Testis (tissue), 2 donors: ENCODE data around the gene JPT1.

Experiments
- POLR2A ChIP-seq: fragments of 450-650 bp; IDR thresholded peaks from one replicate; pipeline ENCODE4 v1.6.1; 2017; ENCODE audit warnings: antibody characterized with exemption, mild to moderate bottlenecking, moderate library complexity
- TF ChIP-seq, protein P1 (sequence below), 3 experiments: fragments of 450-650 bp in 2 of 3; fragments of 200-600 bp in 1 of 3; sonication (generic) in 1 of 3; IDR thresholded peaks; one replicate each; pipeline ENCODE4 v1.5.1; 2016 to 2019; ENCODE audit warnings: antibody characterized with exemption in 3 of 3, mild to moderate bottlenecking in 2 of 3, moderate library complexity in 1 of 3

DNA sequence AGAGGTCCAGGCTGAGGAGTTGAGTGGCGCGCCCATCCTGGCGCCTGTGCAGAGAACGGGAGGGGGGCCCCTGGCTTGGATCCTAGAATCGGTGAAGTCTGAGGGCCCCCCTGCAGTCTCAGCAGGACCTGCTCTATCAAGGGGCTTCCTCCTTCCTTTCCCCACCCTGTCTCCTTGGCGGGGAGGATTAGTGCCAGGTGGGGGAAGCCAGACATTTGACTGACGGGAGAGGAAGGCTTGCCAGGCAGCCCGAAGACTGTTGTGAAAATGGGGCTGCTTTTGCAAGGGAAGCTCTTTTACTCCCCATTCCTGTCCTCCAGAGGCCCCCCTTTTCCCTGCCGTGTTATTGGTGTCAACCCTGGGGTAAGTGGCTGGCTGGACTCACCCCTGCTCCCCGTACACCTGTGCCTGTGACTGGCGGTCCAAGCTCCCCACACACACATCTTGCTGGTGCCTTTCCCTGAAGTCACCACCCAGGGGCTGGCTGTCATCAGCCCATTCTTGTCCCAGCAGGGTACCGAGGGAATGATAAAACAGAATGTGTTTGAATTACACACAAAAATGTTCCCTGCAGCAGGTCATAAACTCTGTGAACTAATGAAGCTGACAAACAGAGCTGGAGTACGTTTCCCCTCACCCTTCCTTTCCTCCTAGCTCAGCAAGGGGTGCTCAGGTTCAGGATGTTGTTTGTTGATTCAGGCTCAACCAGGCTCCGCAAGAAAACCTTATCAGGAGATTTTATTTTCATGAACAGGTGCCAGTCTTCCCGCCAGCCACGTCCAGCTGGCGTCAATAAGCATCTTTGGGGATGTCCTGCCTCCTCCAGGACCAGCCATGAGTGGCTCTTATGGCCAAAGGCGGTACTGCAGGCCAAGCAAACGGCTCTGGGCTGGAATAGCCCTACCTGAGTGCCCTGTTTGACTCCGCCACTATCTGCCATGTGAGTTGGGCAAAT, 48.9 kb downstream of the JPT1 start:
- TF ChIP-seq, protein P1, sequence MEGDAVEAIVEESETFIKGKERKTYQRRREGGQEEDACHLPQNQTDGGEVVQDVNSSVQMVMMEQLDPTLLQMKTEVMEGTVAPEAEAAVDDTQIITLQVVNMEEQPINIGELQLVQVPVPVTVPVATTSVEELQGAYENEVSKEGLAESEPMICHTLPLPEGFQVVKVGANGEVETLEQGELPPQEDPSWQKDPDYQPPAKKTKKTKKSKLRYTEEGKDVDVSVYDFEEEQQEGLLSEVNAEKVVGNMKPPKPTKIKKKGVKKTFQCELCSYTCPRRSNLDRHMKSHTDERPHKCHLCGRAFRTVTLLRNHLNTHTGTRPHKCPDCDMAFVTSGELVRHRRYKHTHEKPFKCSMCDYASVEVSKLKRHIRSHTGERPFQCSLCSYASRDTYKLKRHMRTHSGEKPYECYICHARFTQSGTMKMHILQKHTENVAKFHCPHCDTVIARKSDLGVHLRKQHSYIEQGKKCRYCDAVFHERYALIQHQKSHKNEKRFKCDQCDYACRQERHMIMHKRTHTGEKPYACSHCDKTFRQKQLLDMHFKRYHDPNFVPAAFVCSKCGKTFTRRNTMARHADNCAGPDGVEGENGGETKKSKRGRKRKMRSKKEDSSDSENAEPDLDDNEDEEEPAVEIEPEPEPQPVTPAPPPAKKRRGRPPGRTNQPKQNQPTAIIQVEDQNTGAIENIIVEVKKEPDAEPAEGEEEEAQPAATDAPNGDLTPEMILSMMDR (IDR thresholded peaks at IDR 0.05) = peak; percentile 22 to 84 (median 59)
- no peak for TF ChIP-seq POLR2A
